ENCODE results near the gene OR2AG1.

The OR2AG1 gene

GRCh38 chr11:6747097-6747668 lies 35.6 kb upstream of the OR2AG1 start:
- DNase-seq (ENCODE audit: low read depth, low spot score), result no peak
- no peak overlapping the region for H3K4me3 ChIP-seq (ENCODE audit: low read depth, low read length)
- TF ChIP-seq, protein P1, sequence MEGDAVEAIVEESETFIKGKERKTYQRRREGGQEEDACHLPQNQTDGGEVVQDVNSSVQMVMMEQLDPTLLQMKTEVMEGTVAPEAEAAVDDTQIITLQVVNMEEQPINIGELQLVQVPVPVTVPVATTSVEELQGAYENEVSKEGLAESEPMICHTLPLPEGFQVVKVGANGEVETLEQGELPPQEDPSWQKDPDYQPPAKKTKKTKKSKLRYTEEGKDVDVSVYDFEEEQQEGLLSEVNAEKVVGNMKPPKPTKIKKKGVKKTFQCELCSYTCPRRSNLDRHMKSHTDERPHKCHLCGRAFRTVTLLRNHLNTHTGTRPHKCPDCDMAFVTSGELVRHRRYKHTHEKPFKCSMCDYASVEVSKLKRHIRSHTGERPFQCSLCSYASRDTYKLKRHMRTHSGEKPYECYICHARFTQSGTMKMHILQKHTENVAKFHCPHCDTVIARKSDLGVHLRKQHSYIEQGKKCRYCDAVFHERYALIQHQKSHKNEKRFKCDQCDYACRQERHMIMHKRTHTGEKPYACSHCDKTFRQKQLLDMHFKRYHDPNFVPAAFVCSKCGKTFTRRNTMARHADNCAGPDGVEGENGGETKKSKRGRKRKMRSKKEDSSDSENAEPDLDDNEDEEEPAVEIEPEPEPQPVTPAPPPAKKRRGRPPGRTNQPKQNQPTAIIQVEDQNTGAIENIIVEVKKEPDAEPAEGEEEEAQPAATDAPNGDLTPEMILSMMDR (IDR thresholded peaks at IDR 0.05; ENCODE audit: low read depth, low read length), result no peak
- in situ Hi-C loops (cut with HindIII; ENCODE audit: low sequenced_read_pairs), result no loop called here

DNA sequence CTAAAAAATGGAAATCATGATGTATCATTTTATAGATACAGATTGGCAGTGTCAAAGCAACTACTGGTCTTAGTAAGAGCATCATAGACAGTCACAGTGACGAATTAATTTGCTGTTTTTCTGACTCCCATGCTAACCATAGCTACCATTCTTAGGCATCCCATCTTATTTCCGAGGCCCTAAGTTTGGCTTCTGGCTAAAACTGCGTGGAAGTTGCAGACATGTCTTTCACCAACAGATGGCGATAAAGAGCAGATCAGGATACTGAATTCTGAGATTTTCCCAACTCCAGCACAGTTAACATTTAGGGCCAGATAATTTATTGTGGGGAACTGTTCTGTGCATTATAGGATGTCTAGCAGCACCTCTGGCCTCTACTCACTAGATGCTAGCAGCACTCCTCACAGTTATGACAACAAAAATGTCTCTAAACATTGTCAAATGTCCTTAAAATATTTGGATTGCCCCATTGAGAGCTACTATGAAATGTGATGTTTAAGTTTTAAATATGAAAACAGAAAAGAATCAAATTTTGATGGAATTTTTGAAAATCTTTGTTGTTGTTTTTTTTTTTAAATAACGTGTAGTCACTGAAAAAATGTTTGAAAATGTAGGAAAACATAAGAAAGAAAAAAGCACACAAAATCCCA lies 27.4 kb upstream of the OR2AG1 start:
- no peak overlapping the region for H3K4me3 ChIP-seq (ENCODE audit: low read depth, low read length)
- DNase-seq (ENCODE audit: low read depth, low spot score), result peak; percentile 29
- in situ Hi-C loops (cut with HindIII; ENCODE audit: low sequenced_read_pairs), result no loop called here
- TF ChIP-seq, protein P1 (IDR thresholded peaks at IDR 0.05; ENCODE audit: low read depth, low read length), result peak; percentile 93

DNA sequence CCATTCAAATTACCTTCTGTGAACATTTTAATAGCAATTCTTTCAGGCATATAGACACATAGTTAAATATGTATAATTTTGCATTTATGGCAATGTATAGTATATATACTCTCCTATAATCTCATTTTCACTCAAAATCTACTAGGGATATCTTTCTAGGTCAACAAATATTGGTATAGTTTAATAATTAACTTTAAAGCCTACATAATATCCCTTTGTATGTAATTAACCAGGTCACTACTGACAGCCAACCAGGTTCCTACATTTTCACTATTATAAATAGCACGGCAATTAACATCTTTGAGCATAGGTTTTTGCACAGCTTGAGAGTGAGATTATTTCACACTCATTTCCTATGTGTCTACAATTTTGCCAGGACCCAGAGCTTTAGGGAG lies 26.9 kb upstream of the OR2AG1 start:
- in situ Hi-C loops (cut with HindIII; ENCODE audit: low sequenced_read_pairs), result no loop called here
- no peak for DNase-seq (ENCODE audit: low read depth, low spot score)
- TF ChIP-seq, protein P1 (IDR thresholded peaks at IDR 0.05; ENCODE audit: low read depth, low read length), result no peak
- no peak overlapping the region for H3K4me3 ChIP-seq (ENCODE audit: low read depth, low read length)

DNA sequence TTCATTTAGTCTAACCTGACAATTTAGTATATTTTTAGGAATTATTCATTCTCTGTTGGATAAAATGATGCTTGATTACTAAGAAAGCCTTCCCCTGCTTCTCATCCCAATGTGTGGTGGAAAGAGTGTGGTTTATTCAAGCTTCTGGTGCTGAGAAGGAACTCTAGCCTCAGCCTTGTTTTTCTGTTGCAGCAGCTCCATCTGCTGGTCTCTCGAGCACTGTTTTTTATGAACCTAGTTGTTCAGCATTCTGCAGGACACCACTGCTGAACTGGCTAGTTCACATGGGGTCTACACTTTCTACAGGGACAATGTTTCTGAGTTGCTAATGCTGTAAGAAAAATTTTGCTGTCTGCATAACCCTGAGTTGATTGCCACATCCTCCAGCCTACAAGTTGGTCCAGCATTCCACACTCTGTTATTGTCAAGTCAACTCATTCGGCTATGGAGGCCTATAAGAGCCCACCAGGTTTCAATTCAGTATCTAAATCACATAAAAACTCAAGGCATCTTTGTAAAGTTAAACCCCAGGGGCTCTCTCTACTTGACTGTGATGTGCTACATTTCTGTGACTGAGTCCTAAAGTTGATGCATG lies 25.4 kb upstream of the OR2AG1 start:
- H3K4me3 ChIP-seq (ENCODE audit: low read depth, low read length), result no peak overlapping the region
- peak; percentile 62 for DNase-seq (ENCODE audit: low read depth, low spot score)
- TF ChIP-seq, protein P1 (IDR thresholded peaks at IDR 0.05; ENCODE audit: low read depth, low read length), result peak; percentile 75
- in situ Hi-C loops (cut with HindIII; ENCODE audit: low sequenced_read_pairs), result no loop called here

GRCh38 chr11:6771926-6772893 lies 10.6 kb upstream of the OR2AG1 start, which contains the start of gene OR2AG2:
TSS of gene OR2AG2 (minus strand) at chr11:6771976. CDS start at chr11:6768957, 3,019 bp downstream.
- TF ChIP-seq, protein P1 (IDR thresholded peaks at IDR 0.05; ENCODE audit: low read depth, low read length), result no peak
- H3K4me3 ChIP-seq (ENCODE audit: low read depth, low read length), result no peak within 1 kb of the TSS
- in situ Hi-C loops (cut with HindIII; ENCODE audit: low sequenced_read_pairs), result no loop called here
- DNase-seq (ENCODE audit: low read depth, low spot score), result no peak

- TF ChIP-seq, protein P1 (IDR thresholded peaks at IDR 0.05; ENCODE audit: low read depth, low read length), result no peak
- no peak for DNase-seq (ENCODE audit: low read depth, low spot score)
- H3K4me3 ChIP-seq (ENCODE audit: low read depth, low read length), result no peak overlapping the region
- in situ Hi-C loops (cut with HindIII; ENCODE audit: low sequenced_read_pairs), result no loop called here
Measured at GRCh38 chr11:6778518-6778917, 4.3 kb upstream of the OR2AG1 start.
